GM21390 (cell line): ENCODE measurements around the gene FRAS1.
A peak's percentile ranks its signal among the peaks of the same experiment; 100 is the strongest.
"Not testable (repeated sequence)": the region's sequence is repeated elsewhere in the genome, so short reads cannot be mapped to it uniquely, and the experiment has no call there.

Source experiments
- ATAC-seq: cut with Tn5 transposase; IDR thresholded peaks from one replicate; pipeline ENCODE4 v1.9.1; 2021; ENCODE audit not compliant: unreplicated experiment

FRAS1 gene

DNA sequence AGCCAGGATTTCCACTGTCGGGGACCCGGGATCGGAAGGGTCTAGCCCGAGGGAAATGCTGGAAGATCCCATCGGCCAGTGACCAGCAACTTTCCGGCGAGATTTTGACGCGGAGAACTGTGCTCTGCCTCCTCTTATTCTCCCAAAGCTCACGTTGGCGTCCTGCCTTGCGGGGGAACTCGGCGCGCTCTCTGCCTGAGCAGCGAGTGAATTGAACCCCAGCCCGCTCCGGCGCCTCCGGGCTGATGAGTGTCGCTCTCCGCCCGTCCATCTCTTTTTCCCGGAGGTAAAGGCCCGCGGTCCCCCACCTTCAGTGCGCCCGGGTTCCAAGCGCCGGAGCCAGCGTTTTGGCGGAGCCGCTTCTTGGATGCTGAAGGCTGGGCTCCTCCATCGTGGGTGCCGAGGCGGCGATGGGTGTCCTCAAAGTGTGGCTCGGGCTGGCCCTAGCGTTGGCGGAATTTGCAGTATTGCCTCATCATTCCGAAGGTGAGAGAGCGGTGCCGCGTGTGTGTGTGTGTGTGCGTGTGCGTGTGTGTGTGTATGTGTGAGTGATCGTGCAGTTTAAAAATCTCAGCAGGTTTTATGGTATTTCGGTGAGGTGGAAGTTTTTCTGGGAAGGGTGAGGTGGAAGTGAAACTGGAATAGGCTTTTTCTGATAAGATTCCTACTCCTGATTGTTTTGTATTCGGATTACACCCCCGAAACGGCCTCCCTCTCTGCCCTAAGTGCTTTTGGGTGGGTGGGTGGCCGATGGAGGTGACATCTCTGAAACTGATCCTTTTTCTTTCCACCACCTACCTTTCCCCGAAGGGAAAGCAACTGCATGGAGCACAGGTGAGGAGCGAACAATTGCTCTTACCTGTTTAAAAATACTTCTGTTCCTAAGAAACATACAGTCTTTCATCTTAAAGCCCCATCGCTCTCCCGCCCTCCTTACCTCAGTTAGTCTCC is 752 bp downstream of the FRAS1 start:
- ATAC-seq = no peak

DNA sequence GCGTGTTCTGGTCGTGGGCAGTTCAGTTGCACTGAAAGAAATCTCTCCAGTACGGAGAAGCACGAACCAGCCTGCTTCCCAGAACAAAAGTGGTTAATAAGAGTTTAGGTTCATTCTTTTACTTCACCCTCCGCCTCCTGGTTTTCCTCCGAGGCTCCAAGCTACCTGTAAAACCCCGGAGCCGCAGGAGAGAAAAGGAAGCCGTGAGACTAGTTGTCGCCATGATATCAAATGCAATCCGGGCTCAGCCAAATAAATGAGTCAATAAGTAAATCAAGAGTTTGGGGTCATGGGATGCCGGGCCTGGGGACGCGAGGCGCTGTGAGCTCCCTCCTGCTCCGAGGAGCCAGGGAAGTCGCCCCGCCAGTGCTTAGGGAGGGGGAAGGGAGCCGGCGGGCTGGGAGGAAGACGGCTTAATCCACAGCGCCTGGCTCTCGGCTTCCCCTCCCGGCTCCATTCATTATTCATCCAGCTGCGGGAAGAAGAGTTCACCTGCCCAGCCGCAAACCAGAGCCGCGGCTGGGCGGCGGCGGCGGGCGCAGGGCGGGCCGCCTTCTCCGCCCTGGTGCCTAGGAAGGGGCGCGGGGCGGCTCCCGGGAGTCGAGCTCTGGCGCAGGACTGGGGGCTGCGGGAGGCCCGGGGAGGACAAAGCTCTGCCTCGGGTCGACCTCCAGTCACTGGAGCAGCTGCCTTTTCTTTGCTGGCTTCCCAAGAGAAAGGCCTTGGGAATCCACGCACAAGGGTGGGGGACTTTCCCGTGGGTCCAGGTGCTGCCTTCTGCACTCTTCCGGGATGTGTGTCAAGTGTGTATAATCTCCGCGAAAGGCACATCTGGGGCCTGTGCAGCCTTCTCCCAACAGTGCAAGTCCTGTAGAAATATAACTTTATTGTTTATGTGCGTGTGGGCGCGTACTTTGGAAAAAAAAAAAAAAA is 1.7 kb downstream of the FRAS1 start:
- ATAC-seq = no peak

DNA sequence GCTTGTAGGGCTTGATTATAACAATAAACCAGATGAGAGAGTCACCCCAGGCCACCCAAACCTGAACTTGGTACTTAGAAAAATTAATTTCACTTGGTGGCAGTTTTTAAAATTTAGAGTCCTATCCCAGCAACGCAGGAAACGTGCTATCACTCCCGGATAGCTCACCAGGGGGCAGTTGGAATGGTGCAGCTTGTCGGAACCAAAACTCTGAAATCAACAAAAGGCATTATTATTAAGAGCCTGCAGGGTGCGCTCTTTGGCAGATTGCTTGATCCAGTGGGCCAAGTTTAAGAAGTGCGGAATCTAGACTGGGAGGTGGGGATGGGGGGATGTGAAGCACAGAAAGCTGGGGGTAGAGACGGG is 2.4 kb downstream of the FRAS1 start:
- ATAC-seq = peak; percentile 53

DNA sequence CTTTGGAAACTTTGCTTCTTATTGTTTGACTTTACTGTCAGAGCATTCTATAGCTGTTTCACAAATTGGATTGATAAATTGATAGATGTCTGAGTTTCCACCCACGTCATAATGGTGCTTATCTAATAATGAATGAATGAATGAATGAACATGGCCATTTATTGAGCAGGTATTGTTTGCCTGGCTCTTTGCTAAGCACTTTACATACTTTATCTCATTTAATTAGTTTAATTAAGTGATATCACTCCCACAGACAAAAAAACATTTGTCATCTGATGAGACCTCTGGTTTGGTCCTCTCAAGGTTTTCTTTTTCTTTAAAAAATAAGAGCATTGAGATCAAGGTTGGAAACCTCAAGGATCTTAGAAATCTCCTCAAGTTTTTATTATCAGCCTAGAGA is 2.8 kb downstream of the FRAS1 start:
- ATAC-seq = no peak

DNA sequence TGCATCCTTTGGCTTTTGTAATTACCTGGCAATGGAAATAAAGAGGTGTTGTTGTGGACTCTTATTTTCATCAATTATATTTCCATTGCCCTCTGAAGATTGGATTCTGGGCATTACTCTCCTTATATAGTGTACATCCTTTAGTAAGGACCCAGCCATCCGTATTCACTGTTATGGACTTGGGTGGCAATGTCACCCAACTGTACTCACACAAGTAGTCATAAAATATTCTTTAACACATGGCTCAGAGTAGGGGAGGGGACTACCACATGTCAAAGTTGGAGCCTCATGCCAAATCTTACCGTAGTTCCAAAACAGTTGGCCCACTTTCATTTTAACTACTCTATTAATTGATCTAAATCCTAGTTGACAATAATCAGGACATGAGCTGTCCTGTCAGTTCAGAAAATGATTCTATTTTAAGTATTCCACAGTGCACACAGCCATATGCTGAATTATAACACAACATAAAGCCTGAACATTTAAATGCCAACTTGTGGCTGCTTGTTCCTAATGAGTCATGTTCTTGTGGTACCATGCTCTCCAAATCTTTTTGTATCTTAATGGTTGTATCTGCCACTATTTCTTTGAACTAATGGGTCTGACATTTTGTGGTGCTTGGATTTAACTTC is 4.9 kb downstream of the FRAS1 start:
- no peak for ATAC-seq

DNA sequence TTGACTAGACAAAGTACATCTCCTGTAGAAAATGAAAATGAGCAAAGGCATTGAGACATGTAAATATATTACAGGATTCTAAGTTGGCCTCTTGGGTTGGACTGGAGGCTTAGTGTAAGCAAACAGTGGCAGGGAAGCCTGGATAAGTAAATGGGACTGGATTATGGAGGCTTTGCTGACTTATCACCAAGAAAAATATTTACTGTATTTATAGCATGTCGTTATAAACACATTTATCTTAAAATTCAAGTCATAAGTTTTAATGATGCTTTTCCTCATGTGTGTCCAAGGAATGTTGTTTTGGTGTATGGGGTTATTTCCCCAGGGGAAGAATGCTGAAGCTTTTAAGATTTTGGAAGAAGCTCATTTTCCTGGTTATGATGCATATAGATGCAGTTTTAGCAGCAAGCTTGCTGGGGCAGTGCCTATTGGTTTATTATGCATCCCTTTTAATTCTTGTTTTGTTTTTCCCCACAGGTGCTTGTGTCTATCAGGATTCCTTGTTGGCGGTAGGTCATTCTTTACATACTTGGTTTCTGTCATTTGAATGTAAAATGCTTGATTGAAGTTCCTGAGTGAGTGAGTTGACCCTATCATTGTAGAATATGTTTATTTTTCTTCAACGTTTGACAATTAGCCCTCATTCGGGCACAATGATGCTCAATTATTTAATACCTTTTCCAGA is 8.5 kb downstream of the FRAS1 start:
- no peak for ATAC-seq

DNA sequence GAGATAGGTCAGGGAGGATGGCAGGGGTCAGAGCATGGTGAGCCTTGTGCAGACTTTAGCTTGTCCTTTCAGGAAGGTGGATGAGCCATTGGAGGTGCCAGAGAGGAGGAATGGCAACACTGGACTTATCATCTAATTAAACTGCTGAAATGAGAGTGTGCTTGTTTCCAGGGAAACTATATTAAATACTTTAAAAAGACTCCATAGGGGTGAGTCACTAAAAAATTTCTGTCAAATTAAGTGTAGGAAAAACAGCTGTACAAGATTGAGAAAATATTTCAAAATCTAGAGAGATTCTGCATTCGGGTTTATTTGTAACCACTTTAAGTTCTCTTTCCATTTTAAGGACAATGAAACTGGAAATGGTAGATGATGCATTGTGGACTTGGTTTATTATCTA is 11.4 kb downstream of the FRAS1 start:
- ATAC-seq = no peak

DNA sequence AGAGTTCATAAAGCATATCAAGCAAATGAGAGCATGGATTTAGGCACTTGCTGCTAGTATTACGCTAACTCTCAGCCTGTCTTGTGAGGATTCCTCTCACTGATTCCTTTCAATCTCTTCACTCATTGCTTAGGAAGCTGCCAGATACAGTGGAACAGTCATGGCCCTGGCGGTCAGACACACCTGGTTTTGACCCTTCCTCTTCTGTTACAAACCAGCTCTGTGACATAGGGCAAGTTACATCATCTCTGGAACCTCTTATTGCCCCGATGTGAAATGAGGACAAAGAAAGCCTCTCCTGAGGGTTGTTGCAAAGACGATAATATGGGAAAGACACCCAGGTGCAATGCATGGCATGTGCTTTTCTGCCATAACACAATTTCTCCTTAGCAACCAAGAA is 12.2 kb downstream of the FRAS1 start:
- no peak for ATAC-seq

DNA sequence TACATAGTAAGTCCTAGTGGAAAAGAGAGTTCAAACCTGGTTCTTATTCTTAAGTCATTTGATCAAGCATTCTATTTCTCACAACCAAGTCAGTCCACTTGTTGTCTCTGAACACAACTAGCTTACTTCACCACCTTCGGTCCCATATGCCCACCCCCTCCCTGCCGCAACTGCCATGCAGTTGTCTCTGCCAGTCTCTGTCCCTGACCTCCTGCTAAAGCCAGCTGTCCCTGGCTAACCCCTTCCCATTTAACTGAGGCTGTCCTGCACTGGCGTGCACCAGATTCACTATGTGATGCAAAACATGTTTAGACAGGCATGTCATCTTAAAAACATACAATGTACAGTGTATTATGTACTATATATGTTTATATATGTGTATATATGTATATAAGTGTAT is 12.7 kb downstream of the FRAS1 start:
- ATAC-seq = no peak

DNA sequence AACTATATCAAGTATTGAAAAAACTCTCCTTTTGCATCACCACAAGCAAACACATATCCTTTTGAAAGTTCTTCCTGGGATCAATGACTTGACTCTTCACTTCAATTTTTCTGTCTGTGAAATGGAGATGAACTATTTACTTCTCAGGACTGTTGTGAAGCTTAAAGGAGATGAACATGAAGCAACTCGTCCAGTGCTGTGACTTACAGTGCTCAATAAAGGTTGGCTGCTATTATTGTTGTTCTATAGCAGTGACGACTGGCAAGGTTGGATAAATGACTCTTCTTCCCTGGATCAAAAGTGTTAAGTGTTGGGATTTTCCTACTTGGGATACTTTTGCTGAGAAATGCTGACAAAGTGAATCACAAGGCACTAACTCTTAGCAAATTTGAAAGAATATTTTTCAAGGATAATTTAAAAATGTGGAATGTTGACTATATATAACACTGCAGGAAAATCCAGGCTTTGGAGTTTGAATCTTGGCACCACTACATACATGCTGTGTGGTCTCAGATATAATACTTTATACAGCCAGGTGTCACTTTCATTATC is 13.7 kb downstream of the FRAS1 start:
- ATAC-seq = no peak

DNA sequence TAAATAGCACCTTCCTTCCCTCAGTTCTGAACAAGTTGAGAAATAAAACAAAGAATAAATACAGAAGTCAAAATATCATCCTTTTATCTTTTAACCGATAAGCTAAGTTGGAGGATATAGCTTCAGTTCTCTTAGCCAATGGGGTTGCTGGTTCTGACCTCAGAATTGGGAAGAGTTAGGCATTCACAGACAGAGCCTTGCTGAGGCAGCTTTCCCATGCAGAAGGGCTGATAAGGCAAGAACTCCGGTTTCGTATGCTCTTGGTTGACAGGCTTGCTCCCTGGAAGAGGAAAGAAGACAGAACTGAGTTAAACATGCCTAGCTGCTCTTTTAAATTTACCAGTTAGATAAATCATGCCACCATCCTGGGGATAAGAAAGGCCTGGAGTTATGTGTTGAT is 17.6 kb downstream of the FRAS1 start:
- ATAC-seq = no peak

DNA sequence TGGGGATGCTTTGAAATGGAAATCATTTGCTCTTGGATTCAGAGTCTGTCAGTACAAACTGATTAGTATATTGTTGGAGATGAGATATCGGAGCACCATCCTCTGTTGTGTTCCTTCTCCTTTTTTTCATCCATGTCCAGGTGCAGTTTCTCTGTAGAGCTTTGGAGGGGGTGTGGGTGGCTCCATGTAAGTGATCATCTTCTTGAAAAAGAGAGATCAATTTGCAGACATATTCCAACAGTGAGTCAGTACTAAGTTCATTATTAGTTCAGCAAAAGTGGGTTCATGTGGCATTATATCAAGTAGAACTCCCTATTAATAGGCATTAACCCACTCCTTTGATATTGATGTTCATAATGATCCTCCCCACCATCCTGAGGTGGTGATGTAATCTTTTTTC is 18.9 kb downstream of the FRAS1 start:
- no peak for ATAC-seq

DNA sequence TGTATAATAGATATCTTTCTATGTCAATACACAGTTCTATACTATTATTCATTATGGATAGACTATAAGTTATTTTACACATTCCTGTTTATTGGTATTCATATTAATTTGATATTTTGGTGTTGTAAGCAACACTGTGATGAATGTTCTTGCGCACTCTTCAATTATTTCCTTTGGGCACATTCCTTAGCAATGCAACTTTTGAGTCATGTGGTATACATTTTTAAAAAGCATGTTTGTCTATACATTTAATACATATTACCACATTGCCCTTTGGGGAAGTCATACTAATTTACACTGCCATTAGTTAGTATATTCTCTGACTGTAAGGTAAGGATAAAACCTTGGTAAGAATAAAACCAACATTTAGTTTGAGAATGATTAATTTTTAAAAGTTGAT is 21.0 kb downstream of the FRAS1 start:
- no peak for ATAC-seq

DNA sequence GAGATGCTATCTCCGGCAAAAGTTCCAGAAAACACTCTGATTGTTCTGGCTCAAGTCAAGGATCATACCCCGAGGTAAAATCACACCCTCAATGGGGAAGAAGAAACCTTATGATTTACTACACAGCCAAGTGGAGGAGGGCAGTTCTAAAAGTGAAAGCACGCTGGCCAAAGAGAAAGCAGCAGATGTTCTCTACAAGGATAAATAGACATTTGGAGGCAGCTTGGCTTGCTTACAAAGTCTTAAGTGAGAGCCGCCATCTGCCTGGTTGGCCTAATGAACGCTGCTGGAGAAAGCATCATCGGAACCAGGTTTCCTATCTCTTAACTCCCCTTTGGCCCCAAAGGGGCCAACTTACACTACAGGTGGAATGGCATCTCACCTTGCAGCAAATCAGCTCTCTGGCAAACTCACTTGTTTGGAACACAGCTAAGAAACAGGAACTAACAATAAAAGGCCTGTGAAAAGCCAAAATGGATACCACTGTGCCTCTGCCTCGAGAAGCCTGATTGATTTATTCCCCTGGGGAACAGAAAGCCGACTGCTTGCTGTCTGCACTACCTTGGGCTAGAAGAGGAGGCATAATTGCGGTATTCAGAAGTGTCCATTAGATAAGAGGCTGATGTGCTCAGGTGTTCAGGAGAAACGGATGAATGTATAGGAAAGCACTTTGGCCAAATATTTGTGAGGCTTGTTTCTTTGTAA is 22.8 kb downstream of the FRAS1 start:
- no peak for ATAC-seq

DNA sequence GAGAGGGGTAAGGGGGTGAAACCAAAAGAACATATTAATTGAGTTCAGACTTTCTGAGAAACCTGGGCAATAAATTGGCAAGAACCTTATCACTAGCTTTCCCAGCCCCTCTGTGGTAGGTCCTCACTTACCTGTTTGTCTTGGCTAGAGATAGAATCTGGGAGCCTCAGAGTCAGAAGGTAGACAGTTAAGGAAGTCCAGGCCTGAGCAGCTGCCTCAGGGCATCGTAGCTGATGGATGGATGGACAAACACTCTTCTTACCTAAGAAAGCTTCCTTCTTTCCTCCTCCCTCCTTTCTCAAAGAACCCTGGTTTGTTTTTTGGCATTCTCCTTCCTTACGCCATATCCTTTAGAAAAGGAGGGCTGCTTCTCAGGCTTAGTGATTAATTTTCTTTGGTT is 24.4 kb downstream of the FRAS1 start:
- no peak for ATAC-seq

DNA sequence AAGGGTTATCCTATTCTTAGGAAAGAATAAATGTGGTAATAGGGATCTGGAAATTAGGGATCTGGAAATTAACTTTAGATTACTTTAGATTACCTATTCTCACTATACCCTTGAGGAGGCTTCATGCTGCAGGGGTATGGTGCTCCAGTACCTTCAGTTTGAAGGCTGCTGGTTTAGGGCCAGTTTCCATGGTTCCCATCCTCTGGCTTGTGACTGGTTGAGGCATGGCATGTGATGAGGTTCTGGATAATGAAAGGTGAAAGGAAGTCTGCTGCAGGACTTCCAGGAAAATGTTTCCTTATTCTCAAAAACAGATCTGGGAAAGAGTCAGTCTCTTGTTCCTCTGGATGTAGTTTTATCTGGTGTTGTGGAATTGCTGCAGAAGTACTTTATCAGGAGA is 25.9 kb downstream of the FRAS1 start:
- no peak for ATAC-seq

DNA sequence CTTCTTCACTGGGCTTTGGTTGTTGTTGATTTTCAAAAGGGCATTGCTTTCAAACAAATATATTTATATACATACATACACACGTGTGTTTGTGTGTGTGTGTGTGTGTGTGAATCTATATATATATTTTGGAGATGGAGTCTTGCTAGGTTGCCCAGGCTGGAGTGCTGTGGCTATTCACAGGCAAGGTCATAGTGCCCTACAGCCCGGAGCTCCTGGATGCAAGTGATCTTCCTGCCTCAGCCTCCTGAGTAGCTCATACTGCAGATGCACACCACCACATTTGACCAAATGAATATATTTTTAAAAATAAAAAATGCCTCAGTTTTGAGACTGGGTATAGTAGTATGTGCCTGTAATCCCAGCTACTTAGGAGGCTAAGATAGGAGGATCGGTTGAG is 34.4 kb downstream of the FRAS1 start:
- ATAC-seq = no peak

DNA sequence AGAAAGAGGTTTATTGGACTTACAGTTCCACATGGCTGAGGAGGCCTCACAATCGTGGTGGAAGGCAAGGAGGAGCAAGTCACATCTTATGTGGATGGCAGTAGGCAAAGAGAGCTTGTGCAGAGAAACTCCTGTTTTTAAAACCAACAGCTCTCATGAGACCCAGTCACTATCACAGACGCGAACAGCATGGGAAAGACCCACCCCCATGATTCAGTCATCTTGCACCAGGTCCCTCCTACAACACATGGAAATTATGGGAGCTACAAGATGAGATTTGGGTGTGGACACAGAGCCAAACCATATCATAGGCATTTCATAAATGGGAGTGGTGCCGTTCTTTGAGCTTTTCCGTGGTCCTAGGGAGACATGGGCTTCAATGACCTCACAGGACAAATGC is 35.2 kb downstream of the FRAS1 start:
- ATAC-seq = not testable (repeated sequence)

DNA sequence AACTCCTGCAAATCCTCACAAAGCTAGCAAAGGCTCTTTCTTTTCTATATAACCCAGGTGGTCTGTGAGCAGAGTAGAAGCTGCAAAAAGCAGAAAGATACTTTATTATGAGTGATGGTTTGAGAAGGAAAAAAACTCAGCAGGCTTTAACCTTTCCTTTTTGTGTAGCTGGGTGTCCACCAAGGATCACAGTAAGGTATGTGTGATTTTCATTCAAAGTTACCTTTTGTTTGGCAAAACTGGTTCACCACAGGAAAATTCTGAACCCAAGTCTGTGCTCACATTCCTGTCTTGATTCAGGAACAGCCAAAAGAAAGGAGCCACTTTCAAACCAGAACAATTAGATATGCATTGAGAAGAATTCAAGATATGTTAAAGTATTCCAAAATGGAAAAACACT is 35.7 kb downstream of the FRAS1 start:
- ATAC-seq = no peak

DNA sequence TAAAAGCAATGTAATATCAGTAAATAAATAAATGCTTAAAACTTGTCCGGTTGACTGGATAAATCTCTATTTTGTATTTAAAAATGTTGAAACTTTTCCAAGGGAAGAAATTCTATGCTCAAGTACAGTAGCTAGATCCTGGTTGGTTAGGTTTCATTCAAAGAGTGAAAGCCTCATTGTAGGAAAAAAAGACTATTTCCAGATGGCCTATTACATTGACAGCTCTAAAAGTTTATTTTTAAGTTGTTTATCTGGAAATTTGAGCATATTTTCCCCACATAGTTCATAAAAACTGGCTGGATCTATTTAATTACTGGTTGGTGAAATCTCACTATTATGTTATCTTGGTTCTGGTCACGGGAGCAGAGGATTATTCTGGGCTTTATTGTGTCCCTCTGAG is 38.0 kb downstream of the FRAS1 start:
- ATAC-seq = no peak
